Measurements from ENCODE around the gene HS6ST1. TPM values are rescaled to one million over a fixed set of nuclear protein-coding genes. Genes with fewer than 3 reads are reported as not detected.
A peak's percentile ranks its signal among the peaks of the same experiment; 100 is the strongest.

Gene HS6ST1
- total and polyA plus RNA-seq, 7 experiments from 2014 or later, result 1.6 to 14.3 (median 11.3) TPM

- POLR2A ChIA-PET, result no interaction called here
- peaks cover 0 to 10% (median 0%) of the 10 kb centered on the region in 5 donors for H3K36me3 Mint-ChIP-seq
These were observed 25.9 kb downstream of the HS6ST1 start for GRCh38 chr2:128292599-128293425.

GRCh38 chr2:128291844-128292598, 26.6 kb downstream of the HS6ST1 start:
- Mint-ChIP-seq H3K4me3 (no peak overlapping the region), H3K9me3 (no peaks in the 10 kb centered on the region), H3K36me3 (peaks cover 0 to 10% (median 0%) of the 10 kb centered on the region in 5 donors), H3K27me3 (no peaks in the 10 kb centered on the region), H3K4me1 (peaks cover 0 to 23% (median 13%) of the 10 kb centered on the region in 7 donors), H3K27ac (no peak overlapping the region)
- intact Hi-C loops (cut with micrococcal nuclease), result no loop called here
- Histone ChIP-seq H3K4me1 (ENCODE audit: control insufficient read depth in 2 of 2, insufficient read depth in 2 of 2, low read length in 2 of 2) (no peaks in the 10 kb centered on the region), H3K27ac (ENCODE audit: low read depth, low read length) (no peak overlapping the region), H3K4me3 (ENCODE audit: low read length) (no peak overlapping the region), H3K36me3 (ENCODE audit: control insufficient read depth in 2 of 3, insufficient read depth in 3 of 3, low read length in 3 of 3) (no peaks in the 10 kb centered on the region), H3K27me3 (ENCODE audit: control insufficient read depth in 2 of 2, insufficient read depth in 2 of 2, low read length in 2 of 2) (no peaks in the 10 kb centered on the region), H3K9me3 (ENCODE audit: control insufficient read depth in 2 of 3, low read length in 3 of 3) (no peaks in the 10 kb centered on the region)
- CTCF ChIA-PET, result no interaction called here
- POLR2A ChIA-PET, result no interaction called here
- ATAC-seq (peak; percentile 26), DNase-seq (no peak)

More at GRCh38 chr2:128292599-128293425, 25.9 kb downstream of the HS6ST1 start:
- no peaks in the 10 kb centered on the region for H3K9me3 ChIP-seq (ENCODE audit: control insufficient read depth in 2 of 3, low read length in 3 of 3)
- no peak overlapping the region for H3K27ac ChIP-seq (ENCODE audit: low read depth, low read length)
- no peak overlapping the region for H3K4me3 ChIP-seq (ENCODE audit: low read length)
- intact Hi-C loops (cut with micrococcal nuclease), result no loop called here
- no peaks in the 10 kb centered on the region for H3K4me1 ChIP-seq (ENCODE audit: control insufficient read depth in 2 of 2, insufficient read depth in 2 of 2, low read length in 2 of 2)
- H3K27ac Mint-ChIP-seq, result no peak overlapping the region
- no peaks in the 10 kb centered on the region for H3K36me3 ChIP-seq (ENCODE audit: control insufficient read depth in 2 of 3, insufficient read depth in 3 of 3, low read length in 3 of 3)
- H3K27me3 ChIP-seq (ENCODE audit: control insufficient read depth in 2 of 2, insufficient read depth in 2 of 2, low read length in 2 of 2), result no peaks in the 10 kb centered on the region
- CTCF ChIA-PET, result no interaction called here
- H3K9me3 Mint-ChIP-seq, result no peaks in the 10 kb centered on the region
- H3K27me3 Mint-ChIP-seq, result no peaks in the 10 kb centered on the region
- H3K4me3 Mint-ChIP-seq, result no peak overlapping the region
- ATAC-seq (peak; percentile 14), DNase-seq (no peak)
- peaks cover 0 to 23% (median 14%) of the 10 kb centered on the region in 7 donors for H3K4me1 Mint-ChIP-seq

- no peak overlapping the region for H3K27ac ChIP-seq (ENCODE audit: low read depth, low read length)
- ChIA-PET CTCF (no interaction called here), POLR2A (no interaction called here)
- H3K36me3 Mint-ChIP-seq, result peaks cover 0 to 10% (median 0%) of the 10 kb centered on the region in 5 donors
- H3K9me3 Mint-ChIP-seq, result no peaks in the 10 kb centered on the region
- ATAC-seq (peak; percentile 2), DNase-seq (no peak)
- H3K4me1 Mint-ChIP-seq, result peaks cover 0 to 21% (median 12%) of the 10 kb centered on the region in 7 donors
- no peaks in the 10 kb centered on the region for H3K36me3 ChIP-seq (ENCODE audit: control insufficient read depth in 2 of 3, insufficient read depth in 3 of 3, low read length in 3 of 3)
- no peak overlapping the region for H3K4me3 ChIP-seq (ENCODE audit: low read length)
- H3K4me3 Mint-ChIP-seq, result no peak overlapping the region
- H3K9me3 ChIP-seq (ENCODE audit: control insufficient read depth in 2 of 3, low read length in 3 of 3), result no peaks in the 10 kb centered on the region
- no peak overlapping the region for H3K27ac Mint-ChIP-seq
- H3K27me3 ChIP-seq (ENCODE audit: control insufficient read depth in 2 of 2, insufficient read depth in 2 of 2, low read length in 2 of 2), result no peaks in the 10 kb centered on the region
- no peaks in the 10 kb centered on the region for H3K27me3 Mint-ChIP-seq
- H3K4me1 ChIP-seq (ENCODE audit: control insufficient read depth in 2 of 2, insufficient read depth in 2 of 2, low read length in 2 of 2), result no peaks in the 10 kb centered on the region
- intact Hi-C loops (cut with micrococcal nuclease), result no loop called here
These were observed 27.4 kb downstream of the HS6ST1 start for GRCh38 chr2:128291161-128291843.

GRCh38 chr2:128290356-128290755, 28.3 kb downstream of the HS6ST1 start:
- ATAC-seq, result no peak
- no peak overlapping the region for H3K27ac Mint-ChIP-seq
- POLR2A ChIA-PET, result no interaction called here

GRCh38 chr2:128289439-128289838, 29.2 kb downstream of the HS6ST1 start:
- H3K36me3 ChIP-seq (ENCODE audit: control insufficient read depth in 2 of 3, insufficient read depth in 3 of 3, low read length in 3 of 3), result peaks cover 0 to 3% (median 0%) of the 10 kb centered on the region in 3 experiments
- no peaks in the 10 kb centered on the region for H3K9me3 Mint-ChIP-seq
- DNase-seq, result no peak
- no peak overlapping the region for H3K27ac ChIP-seq (ENCODE audit: low read depth, low read length)
- peaks cover 0 to 13% (median 0%) of the 10 kb centered on the region in 7 donors for H3K4me1 Mint-ChIP-seq
- POLR2A ChIA-PET, result no interaction called here
- CTCF ChIA-PET, result no interaction called here
- no peaks in the 10 kb centered on the region for H3K27me3 ChIP-seq (ENCODE audit: control insufficient read depth in 2 of 2, insufficient read depth in 2 of 2, low read length in 2 of 2)
- ATAC-seq, result no peak
- intact Hi-C loops (cut with micrococcal nuclease), result no loop called here
- no peak overlapping the region for H3K4me3 ChIP-seq (ENCODE audit: low read length)
- H3K27me3 Mint-ChIP-seq, result no peaks in the 10 kb centered on the region
- no peaks in the 10 kb centered on the region for H3K4me1 ChIP-seq (ENCODE audit: control insufficient read depth in 2 of 2, insufficient read depth in 2 of 2, low read length in 2 of 2)
- H3K27ac Mint-ChIP-seq, result no peak overlapping the region
- H3K4me3 Mint-ChIP-seq, result no peak overlapping the region
- H3K36me3 Mint-ChIP-seq, result peaks cover 0 to 10% (median 0%) of the 10 kb centered on the region in 5 donors
- no peaks in the 10 kb centered on the region for H3K9me3 ChIP-seq (ENCODE audit: control insufficient read depth in 2 of 3, low read length in 3 of 3)

More at GRCh38 chr2:128290356-128290755, 28.3 kb downstream of the HS6ST1 start:
- DNase-seq, result no peak
- Histone ChIP-seq H3K4me3 (ENCODE audit: low read length) (no peak overlapping the region), H3K27me3 (ENCODE audit: control insufficient read depth in 2 of 2, insufficient read depth in 2 of 2, low read length in 2 of 2) (no peaks in the 10 kb centered on the region), H3K4me1 (ENCODE audit: control insufficient read depth in 2 of 2, insufficient read depth in 2 of 2, low read length in 2 of 2) (no peaks in the 10 kb centered on the region), H3K36me3 (ENCODE audit: control insufficient read depth in 2 of 3, insufficient read depth in 3 of 3, low read length in 3 of 3) (peaks cover 0 to 3% (median 0%) of the 10 kb centered on the region in 3 experiments), H3K9me3 (ENCODE audit: control insufficient read depth in 2 of 3, low read length in 3 of 3) (no peaks in the 10 kb centered on the region), H3K27ac (ENCODE audit: low read depth, low read length) (no peak overlapping the region)
- CTCF ChIA-PET, result no interaction called here
- no peaks in the 10 kb centered on the region for H3K27me3 Mint-ChIP-seq
- intact Hi-C loops (cut with micrococcal nuclease), result no loop called here
- H3K9me3 Mint-ChIP-seq, result no peaks in the 10 kb centered on the region
- peaks cover 0 to 13% (median 3%) of the 10 kb centered on the region in 7 donors for H3K4me1 Mint-ChIP-seq
- H3K4me3 Mint-ChIP-seq, result no peak overlapping the region
- H3K36me3 Mint-ChIP-seq, result peaks cover 0 to 10% (median 0%) of the 10 kb centered on the region in 5 donors

- H3K4me1 Mint-ChIP-seq, result peaks cover 0 to 13% (median 0%) of the 10 kb centered on the region in 7 donors
- CTCF ChIA-PET, result no interaction called here
- H3K27me3 ChIP-seq (ENCODE audit: control insufficient read depth in 2 of 2, insufficient read depth in 2 of 2, low read length in 2 of 2), result no peaks in the 10 kb centered on the region
- no peak overlapping the region for H3K4me3 ChIP-seq (ENCODE audit: low read length)
- no peak overlapping the region for H3K27ac Mint-ChIP-seq
- H3K4me1 ChIP-seq (ENCODE audit: control insufficient read depth in 2 of 2, insufficient read depth in 2 of 2, low read length in 2 of 2), result no peaks in the 10 kb centered on the region
- intact Hi-C loops (cut with micrococcal nuclease), result no loop called here
- H3K27ac ChIP-seq (ENCODE audit: low read depth, low read length), result no peak overlapping the region
- H3K4me3 Mint-ChIP-seq, result no peak overlapping the region
- H3K9me3 Mint-ChIP-seq, result no peaks in the 10 kb centered on the region
- H3K9me3 ChIP-seq (ENCODE audit: control insufficient read depth in 2 of 3, low read length in 3 of 3), result no peaks in the 10 kb centered on the region
- ATAC-seq, result no peak
- peaks cover 0 to 10% (median 0%) of the 10 kb centered on the region in 5 donors for H3K36me3 Mint-ChIP-seq
- POLR2A ChIA-PET, result no interaction called here
- no peak for DNase-seq
- no peaks in the 10 kb centered on the region for H3K27me3 Mint-ChIP-seq
- H3K36me3 ChIP-seq (ENCODE audit: control insufficient read depth in 2 of 3, insufficient read depth in 3 of 3, low read length in 3 of 3), result peaks cover 0 to 3% (median 0%) of the 10 kb centered on the region in 3 experiments
These were observed 29.9 kb downstream of the HS6ST1 start for GRCh38 chr2:128288781-128289180.
